HepG2 (cell line): ENCODE data around the gene SELENOM. TPM values are rescaled to one million over a fixed set of nuclear protein-coding genes. Genes with fewer than 3 reads are reported as not detected.

ENCODE experiments used
- ATF7-NPFF ChIP-seq: sonication (generic); formaldehyde crosslinking; IDR thresholded peaks from 2 replicates; pipeline ENCODE4 v1.8.1; 2023; ENCODE audit warnings: mild to moderate bottlenecking, low read depth, missing genetic modification reagents, moderate library complexity
- CBFB ChIP-seq: sonication (generic); formaldehyde crosslinking; IDR thresholded peaks from 2 replicates; pipeline ENCODE4 v1.4.0; 2020; ENCODE audit warnings: missing genetic modification reagents
- EZH2 ChIP-seq: conservative IDR thresholded peaks from 2 replicates; pipeline ENCODE4 v1.6.1; 2012; ENCODE audit warnings: mild to moderate bottlenecking, low read depth, low read length, moderate library complexity
- MIXL1 ChIP-seq: IDR thresholded peaks from 2 replicates; pipeline ENCODE4 v1.6.1; 2016
- NFATC3 ChIP-seq: sonication (generic); formaldehyde crosslinking; IDR thresholded peaks from 2 replicates; pipeline ENCODE4 v1.5.1; 2020; ENCODE audit warnings: mild to moderate bottlenecking, missing genetic modification reagents
- TBL1XR1 ChIP-seq: fragments of 150-350 bp; IDR thresholded peaks from 2 replicates; pipeline ENCODE4 v1.6.1; 2014; ENCODE audit warnings: borderline replicate concordance, low read length; ENCODE audit not compliant: partially characterized antibody
- TEAD2 ChIP-seq: sonication (generic); formaldehyde crosslinking; IDR thresholded peaks from 2 replicates; pipeline ENCODE4 v1.9.0; 2021; ENCODE audit warnings: missing genetic modification reagents
- THAP11 ChIP-seq: IDR thresholded peaks from 2 replicates; pipeline ENCODE4 v1.6.1; 2016; ENCODE audit warnings: missing biosample characterization, missing genetic modification reagents
- ZNF121 ChIP-seq: sonication (generic); formaldehyde crosslinking; IDR thresholded peaks from 2 replicates; pipeline ENCODE4 v1.5.0; 2020; ENCODE audit warnings: mild to moderate bottlenecking, missing genetic modification reagents
- ZNF512 ChIP-seq: sonication (generic); formaldehyde crosslinking; IDR thresholded peaks from 2 replicates; pipeline ENCODE4 v1.4.0; 2020; ENCODE audit warnings: mild to moderate bottlenecking, missing genetic modification reagents
- ZNF567 ChIP-seq: sonication (generic); formaldehyde crosslinking; IDR thresholded peaks from 2 replicates; pipeline ENCODE4 v1.8.1; 2023; ENCODE audit warnings: mild to moderate bottlenecking, missing genetic modification reagents, borderline replicate concordance
- ZNF652 ChIP-seq: IDR thresholded peaks from 2 replicates; pipeline ENCODE4 v1.6.1; 2016; ENCODE audit warnings: low read depth, borderline replicate concordance
- ZNF891 ChIP-seq: sonication (generic); formaldehyde crosslinking; IDR thresholded peaks from 2 replicates; pipeline ENCODE4 v1.5.0; 2020; ENCODE audit warnings: mild to moderate bottlenecking, missing genetic modification reagents
- polyA plus RNA-seq, 8 experiments: library from polyadenylated mRNA; depleted of rRNA in 3 of 8; stranded (reverse) in 7 of 8; unstranded in 1 of 8; fragments of >200 nt; fragmentation: Illumina TruSeq in 4 of 8; extraction: Trizol in 4 of 8; gene quantifications; 2 replicates each; pipeline versions ENCODE4 v1.2.1 to v1.2.3, GENCODE V29; 2011 to 2016; ENCODE audit warnings: low read depth in 4 of 8, missing spikeins in 1 of 8, mixed read lengths in 1 of 8; ENCODE audit not compliant: insufficient read depth in 1 of 8
- total RNA-seq, 5 experiments: library from RNA; depleted of rRNA; stranded (reverse); fragments of >200 nt; fragmentation: Illumina TruSeq; extraction: Trizol; gene quantifications; 2 replicates each; pipeline ENCODE4 v1.2.3, GENCODE V29; 2016; ENCODE audit warnings: low read depth in 1 of 5
- TF ChIP-seq, protein P1 (sequence below): sonication (generic); formaldehyde crosslinking; IDR thresholded peaks from 2 replicates; pipeline ENCODE4 v1.4.0; 2020; ENCODE audit warnings: mild to moderate bottlenecking, missing genetic modification reagents
- TF ChIP-seq, protein P2 (sequence below): sonication (generic); formaldehyde crosslinking; IDR thresholded peaks from 2 replicates; pipeline ENCODE4 v1.4.0; 2020; ENCODE audit warnings: missing genetic modification reagents
- TF ChIP-seq, protein P3 (sequence below): fragments of 450-650 bp; IDR thresholded peaks from 2 replicates; pipeline ENCODE4 v1.6.1; 2017; ENCODE audit warnings: mild to moderate bottlenecking

SELENOM gene
- total and polyA plus RNA-seq, 2 of the 13 experiments (the other 11 are each of a cell fraction or from before 2014, with no cell fraction given), result 4.1 to 4.3 TPM

- no peak for TF ChIP-seq ZNF652
- no peak for TF ChIP-seq MIXL1 (CRISPR knock-in tag)
- no peak for TF ChIP-seq TBL1XR1
- TF ChIP-seq, protein P1, sequence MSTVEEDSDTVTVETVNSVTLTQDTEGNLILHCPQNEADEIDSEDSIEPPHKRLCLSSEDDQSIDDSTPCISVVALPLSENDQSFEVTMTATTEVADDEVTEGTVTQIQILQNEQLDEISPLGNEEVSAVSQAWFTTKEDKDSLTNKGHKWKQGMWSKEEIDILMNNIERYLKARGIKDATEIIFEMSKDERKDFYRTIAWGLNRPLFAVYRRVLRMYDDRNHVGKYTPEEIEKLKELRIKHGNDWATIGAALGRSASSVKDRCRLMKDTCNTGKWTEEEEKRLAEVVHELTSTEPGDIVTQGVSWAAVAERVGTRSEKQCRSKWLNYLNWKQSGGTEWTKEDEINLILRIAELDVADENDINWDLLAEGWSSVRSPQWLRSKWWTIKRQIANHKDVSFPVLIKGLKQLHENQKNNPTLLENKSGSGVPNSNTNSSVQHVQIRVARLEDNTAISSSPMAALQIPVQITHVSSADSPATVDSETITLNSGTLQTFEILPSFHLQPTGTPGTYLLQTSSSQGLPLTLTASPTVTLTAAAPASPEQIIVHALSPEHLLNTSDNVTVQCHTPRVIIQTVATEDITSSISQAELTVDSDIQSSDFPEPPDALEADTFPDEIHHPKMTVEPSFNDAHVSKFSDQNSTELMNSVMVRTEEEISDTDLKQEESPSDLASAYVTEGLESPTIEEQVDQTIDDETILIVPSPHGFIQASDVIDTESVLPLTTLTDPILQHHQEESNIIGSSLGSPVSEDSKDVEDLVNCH (CRISPR knock-in tag), result no peak
- no peak for TF ChIP-seq CBFB (CRISPR knock-in tag)
- no peak for TF ChIP-seq TEAD2
- TF ChIP-seq ZNF891 (CRISPR knock-in tag), result no peak
- TF ChIP-seq, protein P2, sequence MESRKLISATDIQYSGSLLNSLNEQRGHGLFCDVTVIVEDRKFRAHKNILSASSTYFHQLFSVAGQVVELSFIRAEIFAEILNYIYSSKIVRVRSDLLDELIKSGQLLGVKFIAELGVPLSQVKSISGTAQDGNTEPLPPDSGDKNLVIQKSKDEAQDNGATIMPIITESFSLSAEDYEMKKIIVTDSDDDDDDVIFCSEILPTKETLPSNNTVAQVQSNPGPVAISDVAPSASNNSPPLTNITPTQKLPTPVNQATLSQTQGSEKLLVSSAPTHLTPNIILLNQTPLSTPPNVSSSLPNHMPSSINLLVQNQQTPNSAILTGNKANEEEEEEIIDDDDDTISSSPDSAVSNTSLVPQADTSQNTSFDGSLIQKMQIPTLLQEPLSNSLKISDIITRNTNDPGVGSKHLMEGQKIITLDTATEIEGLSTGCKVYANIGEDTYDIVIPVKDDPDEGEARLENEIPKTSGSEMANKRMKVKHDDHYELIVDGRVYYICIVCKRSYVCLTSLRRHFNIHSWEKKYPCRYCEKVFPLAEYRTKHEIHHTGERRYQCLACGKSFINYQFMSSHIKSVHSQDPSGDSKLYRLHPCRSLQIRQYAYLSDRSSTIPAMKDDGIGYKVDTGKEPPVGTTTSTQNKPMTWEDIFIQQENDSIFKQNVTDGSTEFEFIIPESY (CRISPR knock-in tag), result peak; percentile 77; the same call in 1 of the 2 replicates
- no peak for TF ChIP-seq ZNF121 (CRISPR knock-in tag)
- TF ChIP-seq THAP11 (CRISPR knock-in tag), result 0 out of 2 replicates have a peak, but pooled peaks have one; percentile 16
- TF ChIP-seq, protein P3, sequence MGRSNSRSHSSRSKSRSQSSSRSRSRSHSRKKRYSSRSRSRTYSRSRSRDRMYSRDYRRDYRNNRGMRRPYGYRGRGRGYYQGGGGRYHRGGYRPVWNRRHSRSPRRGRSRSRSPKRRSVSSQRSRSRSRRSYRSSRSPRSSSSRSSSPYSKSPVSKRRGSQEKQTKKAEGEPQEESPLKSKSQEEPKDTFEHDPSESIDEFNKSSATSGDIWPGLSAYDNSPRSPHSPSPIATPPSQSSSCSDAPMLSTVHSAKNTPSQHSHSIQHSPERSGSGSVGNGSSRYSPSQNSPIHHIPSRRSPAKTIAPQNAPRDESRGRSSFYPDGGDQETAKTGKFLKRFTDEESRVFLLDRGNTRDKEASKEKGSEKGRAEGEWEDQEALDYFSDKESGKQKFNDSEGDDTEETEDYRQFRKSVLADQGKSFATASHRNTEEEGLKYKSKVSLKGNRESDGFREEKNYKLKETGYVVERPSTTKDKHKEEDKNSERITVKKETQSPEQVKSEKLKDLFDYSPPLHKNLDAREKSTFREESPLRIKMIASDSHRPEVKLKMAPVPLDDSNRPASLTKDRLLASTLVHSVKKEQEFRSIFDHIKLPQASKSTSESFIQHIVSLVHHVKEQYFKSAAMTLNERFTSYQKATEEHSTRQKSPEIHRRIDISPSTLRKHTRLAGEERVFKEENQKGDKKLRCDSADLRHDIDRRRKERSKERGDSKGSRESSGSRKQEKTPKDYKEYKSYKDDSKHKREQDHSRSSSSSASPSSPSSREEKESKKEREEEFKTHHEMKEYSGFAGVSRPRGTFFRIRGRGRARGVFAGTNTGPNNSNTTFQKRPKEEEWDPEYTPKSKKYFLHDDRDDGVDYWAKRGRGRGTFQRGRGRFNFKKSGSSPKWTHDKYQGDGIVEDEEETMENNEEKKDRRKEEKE, result no peak
- 0 out of 2 replicates have a peak, but pooled peaks have one; percentile 33 for TF ChIP-seq ZNF512 (CRISPR knock-in tag)
- TF ChIP-seq ZNF567 (CRISPR knock-in tag), result 0 out of 2 replicates have a peak, but pooled peaks have one; percentile 76
- TF ChIP-seq NFATC3 (CRISPR knock-in tag), result no peak
- no peak for TF ChIP-seq ATF7-NPFF (CRISPR knock-in tag)
- no peak for TF ChIP-seq EZH2
Observed at GRCh38 chr22:31107178-31107893, at the start of gene SELENOM (continued).
